IPS-NIHi7 (cell line): ENCODE data around the gene TFRC.
A peak's percentile ranks its signal among the peaks of the same experiment; 100 is the strongest.
"Not testable (repeated sequence)": the region's sequence is repeated elsewhere in the genome, so short reads cannot be mapped to it uniquely, and the experiment has no call there.

Source experiments
- DNase-seq: peaks from one replicate; pipeline ENCODE4 v3.0.0; 2012; ENCODE audit warnings: mixed read lengths; ENCODE audit errors: extremely low spot score

TFRC gene

DNA sequence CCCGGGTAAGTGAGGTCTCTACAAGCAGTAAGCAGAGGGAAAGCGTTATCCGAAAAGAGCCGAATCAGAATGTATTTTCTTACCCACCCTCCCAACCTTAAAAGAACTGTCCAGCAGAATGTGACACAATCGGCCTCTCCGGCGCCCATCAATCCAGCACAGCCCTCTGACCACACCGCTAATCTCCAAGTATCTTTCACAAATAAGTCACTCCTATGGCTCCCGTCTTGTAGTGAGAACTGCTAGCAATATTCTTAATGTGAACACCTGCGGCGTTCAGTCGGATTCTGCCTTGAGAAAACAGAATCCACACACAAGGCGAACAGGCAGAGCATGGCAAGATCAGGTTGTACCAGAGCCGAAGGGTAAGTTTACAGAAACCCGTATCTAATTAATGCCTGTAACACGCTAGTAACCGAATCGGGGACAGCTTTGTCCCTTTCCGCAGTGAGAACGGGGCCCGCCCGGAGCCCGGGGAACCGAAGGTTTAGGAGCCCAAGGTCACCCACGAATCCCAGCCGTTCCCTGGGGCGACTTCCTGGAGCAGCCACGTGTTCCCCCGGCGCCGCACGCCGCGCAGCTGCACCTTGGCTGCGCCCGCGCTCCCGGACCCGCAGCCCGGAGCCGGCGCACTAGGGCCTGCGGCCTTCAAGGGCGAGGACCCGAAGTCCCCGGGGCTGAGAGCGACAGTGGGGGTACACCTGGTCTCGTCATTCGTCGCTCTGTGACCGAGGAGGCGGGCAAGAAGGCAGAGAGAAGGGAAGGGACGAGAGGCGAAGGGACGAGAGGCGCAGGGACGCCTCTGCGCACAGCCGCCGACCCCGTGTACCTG is 672 bp downstream of the TFRC start:
- DNase-seq: peak; percentile 53

DNA sequence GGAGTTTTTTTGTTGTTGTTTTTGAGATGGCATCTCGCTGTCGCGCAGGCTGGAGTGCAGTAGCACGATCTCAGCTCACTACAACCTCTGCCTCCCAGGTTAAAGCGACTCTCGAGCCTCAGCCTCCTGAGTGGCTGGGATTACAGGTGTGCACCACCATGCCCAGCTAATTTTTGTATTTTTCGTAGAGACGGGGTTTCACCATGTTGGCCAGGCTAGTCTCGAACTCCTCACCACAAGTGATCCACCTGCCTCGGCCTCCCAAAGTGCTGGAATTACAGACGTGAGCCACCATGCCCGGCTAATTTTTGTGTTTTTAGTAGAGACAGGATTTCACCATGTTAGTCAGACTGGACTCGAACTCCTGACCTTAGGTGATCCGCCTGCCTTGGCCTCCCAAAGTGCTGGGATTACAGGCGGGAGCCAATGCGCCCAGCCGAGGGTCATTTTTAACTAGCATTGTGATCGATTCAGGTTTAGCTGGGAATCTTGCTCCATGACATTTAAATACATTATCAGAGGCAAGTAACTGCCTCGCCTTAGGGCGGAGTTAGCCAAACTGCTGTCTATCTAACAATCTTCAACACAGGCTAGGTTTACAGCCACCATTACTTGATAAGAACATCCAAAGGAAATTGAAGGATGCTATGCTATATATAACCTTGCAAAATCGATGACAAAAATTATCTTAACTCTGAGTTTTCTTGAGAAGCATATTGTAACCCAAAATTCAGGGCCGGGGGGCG is 1.6 kb downstream of the TFRC start:
- DNase-seq: not testable (repeated sequence)

DNA sequence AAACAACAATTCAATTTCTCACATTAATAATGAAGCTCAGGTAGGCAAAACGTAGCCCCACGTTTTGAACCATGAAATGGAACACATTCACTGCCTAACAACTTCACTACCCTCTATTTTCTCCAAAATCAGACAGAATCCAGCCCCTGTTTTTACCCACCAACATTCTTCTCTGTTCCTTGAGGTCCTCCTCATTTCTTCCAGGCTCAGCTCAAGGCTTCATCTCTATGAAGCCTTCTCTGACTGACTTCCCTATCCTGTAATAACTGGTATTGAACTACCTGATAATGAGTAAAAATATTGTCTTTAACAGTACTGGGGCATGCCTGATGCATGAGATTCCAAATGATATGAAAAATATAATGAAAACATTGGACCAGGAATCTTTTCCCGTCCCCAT is 2.2 kb downstream of the TFRC start:
- no peak for DNase-seq

DNA sequence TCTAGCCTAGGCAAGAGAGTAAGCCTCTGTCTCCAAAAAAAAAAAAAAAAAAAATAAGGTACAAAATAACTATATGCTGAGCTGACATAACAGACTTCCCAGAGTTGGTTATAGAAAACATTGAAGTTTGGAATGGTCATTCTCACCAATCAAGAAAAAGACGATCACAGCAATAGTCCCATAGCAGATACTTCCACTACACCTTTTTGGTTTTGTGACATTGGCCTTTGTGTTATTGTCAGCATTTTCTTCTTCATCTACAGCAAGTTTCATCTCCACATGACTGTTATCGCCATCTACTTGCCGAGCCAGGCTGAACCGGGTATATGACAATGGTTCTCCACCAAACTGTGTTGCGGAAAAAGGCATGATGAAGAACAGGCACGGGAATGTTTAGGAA is 6.9 kb downstream of the TFRC start:
- DNase-seq: no peak

DNA sequence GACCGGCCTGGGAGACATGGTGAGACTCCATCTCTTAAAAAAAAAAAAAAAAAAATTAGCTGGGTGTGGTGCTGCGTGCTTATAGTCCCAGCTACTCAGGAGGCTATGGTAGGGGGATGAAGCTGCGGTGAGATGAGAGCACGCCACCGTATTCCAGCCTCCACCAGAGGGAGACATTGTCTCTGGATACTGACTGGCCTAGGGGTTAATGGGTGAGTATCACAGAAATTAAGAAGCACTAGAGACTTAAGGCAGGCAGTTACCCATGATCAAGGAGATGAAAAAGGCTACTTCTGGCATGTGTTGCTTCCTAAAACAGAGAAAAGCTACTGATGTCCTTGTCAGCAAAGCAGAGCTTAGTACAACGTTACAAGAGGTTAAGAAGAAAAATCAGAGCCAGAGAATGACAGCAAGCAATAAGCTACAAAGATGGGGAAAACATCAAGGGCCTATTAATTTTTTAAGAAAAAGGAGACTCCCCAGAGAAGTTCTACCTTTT is 8.6 kb downstream of the TFRC start:
- peak; percentile 78 for DNase-seq

DNA sequence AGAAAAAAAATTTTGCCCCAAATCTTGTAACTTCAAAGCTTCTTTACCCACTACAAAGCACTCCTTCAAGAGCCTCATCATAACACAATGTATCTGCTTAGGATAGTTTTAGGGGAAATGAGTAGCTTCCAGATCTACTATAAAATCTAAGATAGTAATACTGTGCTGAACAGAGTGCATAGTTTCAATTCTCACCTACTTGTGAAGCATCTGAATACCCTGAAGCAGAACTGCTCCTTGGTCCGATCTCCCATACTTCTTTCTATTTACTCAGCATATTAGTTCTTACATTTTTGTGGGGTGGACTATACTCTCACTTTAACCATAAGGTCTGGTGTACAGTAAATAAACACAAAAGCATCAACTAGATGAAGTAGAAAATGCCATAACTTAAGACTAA is 9.6 kb downstream of the TFRC start:
- no peak for DNase-seq

DNA sequence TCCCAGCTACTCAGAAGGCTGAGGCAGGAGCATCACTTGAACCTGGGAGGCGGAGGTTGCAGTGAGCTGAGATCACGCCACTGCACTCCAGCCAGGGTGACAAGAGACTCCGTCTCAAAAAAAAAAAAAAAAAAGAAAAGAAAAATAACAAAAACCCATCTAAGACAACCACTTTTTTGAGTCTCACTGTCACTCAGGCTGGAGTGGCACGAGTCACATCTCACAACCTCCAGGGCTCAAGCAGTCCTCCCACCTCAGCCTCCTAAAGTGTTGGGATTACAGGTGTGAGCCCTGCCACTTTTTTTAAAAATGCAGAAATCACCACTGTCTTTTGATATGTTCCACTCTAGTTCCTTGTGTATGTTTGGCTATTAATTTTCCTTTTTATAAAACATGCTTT is 13.1 kb downstream of the TFRC start:
- DNase-seq: not testable (repeated sequence)

DNA sequence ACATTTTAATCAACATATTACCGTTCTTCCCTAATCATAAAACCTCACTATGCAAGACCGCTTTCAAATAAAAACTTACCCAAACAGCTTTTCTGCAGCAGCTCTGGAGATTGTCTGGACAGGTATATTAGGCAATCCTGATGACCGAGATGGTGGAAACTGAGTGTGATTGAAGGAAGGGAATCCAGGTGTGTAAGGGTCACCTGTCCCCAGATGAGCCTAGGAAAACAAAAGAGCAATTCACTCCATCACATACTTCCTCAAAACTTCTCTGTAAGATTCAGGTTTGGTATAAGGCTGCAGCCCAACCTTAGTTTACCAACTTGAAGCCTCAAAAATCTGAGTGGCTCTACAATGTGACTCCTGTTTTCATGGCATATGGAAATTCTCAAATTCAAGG is 14.5 kb downstream of the TFRC start:
- DNase-seq: no peak

DNA sequence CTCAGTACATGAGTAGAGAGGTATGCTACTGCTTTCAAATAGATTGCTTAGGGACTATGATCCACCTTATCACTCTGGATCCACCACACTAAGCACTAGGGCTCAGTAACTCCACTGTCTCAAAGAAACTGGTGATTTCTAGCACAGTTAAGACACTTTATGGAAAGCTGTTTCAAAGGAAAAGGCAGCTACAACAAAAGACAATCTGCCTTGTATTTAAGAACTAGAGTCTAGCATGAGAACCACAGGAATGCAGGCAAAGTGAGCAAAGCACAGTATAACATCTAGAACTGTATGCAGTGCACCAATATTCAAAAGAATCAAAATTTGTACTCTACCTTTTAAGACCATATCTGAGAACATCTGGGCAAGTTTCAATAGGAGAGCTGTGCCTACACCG is 17.9 kb downstream of the TFRC start:
- no peak for DNase-seq

DNA sequence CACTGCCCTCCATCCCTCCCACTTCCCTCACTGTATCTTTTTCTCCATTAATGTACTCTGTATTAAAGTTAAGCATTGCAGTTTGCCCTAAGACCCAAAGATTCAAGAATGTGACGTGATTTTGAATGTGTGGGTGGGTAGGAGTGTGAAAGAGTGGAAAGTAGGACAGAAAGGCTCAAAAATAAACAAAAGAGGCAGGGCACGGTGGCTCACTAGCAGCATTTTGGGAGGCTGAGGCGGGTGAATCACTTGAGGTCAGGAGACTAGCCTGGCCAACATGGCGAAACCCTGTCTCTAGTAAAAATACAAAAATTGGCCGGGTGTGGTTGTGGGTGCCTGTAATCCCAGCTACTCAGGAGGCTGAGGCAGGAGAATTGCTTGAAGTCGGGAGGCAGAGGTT is 18.4 kb downstream of the TFRC start:
- DNase-seq: no peak

DNA sequence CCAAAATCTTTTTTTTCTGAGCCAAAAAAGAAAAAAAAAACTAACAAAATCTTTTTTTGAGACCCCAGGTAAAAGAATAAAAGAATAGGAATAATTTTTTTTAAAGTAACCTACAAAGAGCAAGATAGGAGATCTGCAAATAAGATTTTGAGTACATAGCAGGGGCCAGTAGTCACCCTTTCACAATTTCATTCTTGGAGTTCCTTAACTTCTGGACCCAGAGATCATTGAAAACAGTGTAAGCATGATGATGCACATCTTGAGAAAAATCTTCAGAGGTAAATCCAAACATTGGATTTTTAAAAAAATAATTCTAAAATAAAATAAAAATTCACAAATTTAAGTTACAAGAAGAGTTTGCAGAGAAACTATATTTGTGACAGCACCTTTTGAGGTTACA is 18.8 kb downstream of the TFRC start:
- no peak for DNase-seq

DNA sequence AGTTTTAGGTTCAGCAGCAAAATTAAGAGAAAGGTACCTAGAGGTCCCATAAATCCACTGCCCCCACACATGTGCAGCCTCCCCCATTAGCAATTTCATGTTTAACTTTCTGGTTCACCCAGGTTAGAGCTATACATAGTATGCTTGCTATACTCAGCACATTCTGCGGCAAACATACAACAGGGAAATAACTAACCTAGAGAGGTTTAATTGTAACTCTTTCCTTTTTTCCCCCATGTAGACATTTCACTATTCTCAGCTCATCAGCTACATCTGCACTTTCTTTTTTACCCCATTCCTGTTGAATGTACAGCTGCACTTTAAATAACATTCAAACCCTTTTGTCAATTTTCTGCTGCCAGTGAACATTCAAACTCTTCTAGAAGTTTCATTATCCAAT is 21.1 kb downstream of the TFRC start:
- no peak for DNase-seq

DNA sequence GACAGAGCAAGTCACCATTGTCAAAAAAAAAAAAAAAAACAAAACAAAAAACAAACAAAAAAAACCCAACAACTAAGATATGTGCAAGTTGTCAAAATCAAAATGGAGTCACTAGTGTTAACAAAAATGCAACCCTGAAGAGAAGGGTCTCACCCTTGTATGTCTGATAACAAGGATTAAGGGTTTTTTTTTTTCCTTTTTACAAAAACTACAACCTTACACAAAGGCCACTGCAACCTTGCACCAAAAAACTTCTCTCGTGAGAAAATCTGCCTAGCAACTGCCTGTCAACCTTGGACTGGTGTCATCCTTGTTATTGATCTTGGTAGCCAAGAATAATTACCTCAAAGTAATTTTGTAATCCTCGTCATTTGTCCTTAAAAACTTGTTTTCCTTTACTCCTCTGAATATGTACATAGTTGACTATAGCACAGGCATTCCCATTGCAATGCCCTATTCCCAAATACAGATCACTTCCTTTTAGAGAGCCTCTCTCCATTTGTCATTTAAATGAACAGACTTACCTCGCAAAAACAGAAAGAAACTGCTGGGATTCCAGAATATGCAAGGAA is 24.0 kb downstream of the TFRC start:
- DNase-seq: no peak

DNA sequence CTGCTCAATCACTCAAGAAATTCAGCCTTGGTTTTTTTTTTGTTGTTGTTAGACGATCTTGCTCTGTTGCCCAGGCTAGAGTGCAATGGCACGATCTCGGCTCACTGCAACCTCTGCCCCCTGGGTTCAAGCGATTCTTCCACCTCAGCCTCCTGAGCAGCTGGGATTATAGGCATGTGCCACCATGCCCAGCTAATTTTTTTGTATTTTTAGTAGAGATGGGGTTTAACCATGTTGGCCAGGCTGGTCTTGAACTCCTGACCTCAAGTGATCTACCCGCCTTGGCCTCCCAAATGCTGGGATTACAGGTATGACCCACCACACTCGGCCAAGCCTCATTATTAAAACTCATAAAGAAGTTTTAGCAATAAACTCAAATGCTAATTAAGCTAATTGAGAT is 25.5 kb downstream of the TFRC start:
- DNase-seq: not testable (repeated sequence)

DNA sequence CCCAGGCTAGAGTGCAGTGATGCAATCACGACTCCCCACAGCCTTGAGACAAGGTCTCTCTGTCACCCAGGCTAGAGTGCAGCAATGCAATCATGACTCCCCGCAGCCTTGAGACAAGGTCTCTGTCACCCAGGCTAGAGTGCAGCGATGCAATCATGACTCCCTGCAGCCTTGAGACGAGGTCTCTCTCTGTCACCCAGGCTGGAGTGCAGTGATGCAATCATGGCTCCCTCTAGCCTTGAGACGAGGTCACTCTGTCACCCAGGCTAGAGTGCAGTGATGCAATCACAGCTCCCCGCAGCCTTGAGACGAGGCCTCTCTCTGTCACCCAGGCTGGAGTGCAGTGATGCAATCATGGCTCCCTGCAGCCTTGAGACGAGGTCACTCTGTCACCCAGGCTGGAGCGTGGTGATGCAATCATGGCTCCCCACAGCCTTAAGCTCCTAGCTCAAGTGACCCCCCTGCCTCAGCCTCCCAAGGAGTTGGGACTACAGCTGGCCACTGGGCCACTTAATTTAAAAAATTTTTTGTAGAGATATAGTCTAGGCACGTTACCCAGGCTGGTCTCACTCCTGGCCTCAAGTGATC is 26.1 kb downstream of the TFRC start:
- DNase-seq: no peak

DNA sequence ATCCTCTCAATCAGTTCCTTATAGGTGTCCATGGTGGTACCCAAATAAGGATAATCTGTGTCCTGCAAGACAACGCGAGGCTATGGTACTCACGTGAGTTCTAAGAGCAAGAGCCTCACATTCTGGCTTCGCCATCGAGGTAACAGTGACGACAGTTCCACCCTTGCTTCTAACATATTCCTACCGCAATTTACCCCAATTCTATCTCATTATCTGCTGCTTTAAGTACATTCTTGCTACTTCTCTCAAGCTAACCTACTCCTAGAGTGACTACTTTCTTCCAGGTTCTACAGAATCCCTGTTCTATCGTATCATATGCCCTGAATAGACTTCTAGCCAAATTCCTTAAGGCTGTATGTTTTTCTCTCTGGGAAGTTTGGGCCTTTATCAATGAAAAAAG is 26.6 kb downstream of the TFRC start:
- no peak for DNase-seq

DNA sequence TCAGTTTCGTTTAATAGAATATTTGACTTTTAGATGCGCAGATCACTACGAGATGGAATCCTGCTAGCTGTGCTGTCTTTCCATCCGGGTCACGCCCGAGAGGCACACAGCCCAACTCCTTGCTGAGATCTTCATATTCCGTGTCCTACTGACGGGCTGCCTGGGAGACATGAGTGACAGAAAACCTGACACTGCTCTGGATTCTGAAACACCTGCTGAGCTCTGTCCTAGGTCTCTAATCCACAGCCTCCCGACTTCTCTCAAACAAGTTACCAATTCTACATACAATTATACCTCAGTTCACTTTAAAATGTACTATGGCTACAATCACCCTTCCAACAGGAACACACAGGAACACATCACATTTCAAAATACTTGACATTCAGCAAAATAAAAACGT is 27.2 kb downstream of the TFRC start:
- no peak for DNase-seq

DNA sequence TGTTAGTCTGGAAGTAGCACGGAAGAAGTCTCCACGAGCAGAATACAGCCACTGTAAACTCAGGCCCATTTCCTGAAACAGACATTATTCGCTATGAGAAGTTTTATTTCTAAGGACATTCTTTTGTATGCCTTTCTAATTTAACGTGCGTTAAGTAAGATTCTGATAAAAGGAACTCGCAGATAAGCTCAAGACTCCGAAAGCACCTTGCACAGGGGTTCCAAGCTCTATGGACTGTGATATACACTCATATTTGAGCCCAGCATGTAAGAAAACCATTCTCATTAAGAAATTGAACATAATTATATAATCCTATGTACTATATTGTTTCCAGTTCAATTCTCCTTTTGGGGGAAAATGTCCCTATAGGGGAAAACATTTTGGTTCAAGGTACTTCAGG is 28.4 kb downstream of the TFRC start:
- no peak for DNase-seq

DNA sequence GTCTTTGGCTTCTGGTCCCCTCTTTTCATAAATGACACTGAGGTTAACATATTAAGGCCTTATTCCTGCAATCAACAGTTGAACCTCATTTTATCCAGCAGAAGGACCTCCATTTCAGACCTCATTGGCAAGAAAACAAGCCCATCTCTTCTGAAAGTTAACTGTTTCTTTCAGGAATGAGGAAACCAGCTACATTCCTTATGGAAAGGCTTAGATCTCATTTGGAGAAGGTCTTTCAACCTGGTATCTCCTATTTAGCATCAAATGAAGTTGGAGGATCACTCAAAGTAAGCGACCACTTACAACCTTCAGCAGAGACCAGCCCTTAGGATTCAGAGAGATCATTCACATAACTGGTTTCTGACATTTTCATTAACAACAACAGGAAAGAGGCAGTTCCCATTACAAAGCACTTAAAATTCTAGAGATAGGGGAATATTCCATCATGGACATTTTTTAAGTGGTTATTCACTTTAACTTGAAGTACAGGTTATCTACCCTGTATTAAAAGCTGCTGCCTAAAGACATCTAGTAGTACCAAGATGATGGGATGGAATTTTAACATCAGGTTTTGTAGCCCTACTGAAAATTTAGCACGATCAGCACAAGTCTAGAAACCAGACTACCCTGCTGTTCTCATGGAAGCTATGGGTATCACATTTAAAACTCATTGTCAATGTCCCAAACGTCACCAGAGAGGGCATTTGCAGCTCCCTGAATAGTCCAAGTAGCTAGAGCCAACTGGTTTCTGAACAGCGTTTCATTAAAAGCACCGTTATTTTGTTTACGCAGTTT is 30.4 kb downstream of the TFRC start:
- no peak for DNase-seq

DNA sequence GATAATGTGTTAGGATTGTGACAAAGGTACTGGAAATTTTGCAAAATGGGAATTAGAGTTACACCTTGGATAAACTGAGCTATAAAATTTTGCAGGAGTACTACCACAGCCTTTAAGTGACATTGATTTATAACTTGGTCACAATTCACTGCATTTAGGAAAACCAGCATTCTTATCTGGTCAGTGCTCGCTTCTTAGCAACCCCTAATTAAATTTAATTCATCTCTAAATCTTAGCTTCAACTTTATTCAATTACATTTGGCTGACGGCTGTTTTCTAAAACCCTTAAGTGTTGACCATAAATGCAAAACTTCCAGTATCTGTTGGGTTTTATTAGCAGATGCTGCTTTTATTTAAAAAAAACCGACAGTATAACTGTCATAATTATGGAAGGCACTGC is 31.3 kb downstream of the TFRC start:
- DNase-seq: no peak

DNA sequence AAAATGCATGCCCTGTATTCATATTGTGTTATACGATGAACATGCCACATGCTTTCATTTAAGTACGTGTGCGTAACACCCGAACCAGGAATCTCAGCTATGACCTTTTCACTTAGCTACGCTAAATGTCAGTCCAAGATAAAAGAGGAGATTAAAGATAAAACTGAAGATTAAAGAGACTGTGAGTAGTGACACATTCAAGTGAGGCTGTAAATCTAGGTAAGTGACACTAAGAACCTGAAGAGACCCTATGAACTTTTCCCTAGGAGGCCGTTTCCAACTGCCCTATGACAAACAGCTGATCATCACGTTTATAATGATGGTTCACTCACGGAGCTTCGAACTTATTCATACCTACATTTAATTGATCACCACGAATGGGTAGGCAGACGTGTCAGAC is 32.2 kb downstream of the TFRC start:
- DNase-seq: no peak
